Muscle of arm (tissue), 12 donors: ENCODE measurements around the gene CEP152. TPM values are rescaled to one million over a fixed set of nuclear protein-coding genes. Genes with fewer than 3 reads are reported as not detected.

Experiments
- DNase-seq: peaks from one replicate; pipeline ENCODE4 v3.0.0-alpha.2; 2013
- polyA plus RNA-seq, 12 donors: library from polyadenylated mRNA; unstranded; fragments of 120-200 nt; gene quantifications; one replicate each; pipeline ENCODE4 v1.2.1, GENCODE V29; 2013; ENCODE audit not compliant: insufficient read length in 12 of 12

Gene CEP152
- polyA plus RNA-seq, 12 donors: 1.7 to 7.9 (median 4.3) TPM; not detected in 1

DNA sequence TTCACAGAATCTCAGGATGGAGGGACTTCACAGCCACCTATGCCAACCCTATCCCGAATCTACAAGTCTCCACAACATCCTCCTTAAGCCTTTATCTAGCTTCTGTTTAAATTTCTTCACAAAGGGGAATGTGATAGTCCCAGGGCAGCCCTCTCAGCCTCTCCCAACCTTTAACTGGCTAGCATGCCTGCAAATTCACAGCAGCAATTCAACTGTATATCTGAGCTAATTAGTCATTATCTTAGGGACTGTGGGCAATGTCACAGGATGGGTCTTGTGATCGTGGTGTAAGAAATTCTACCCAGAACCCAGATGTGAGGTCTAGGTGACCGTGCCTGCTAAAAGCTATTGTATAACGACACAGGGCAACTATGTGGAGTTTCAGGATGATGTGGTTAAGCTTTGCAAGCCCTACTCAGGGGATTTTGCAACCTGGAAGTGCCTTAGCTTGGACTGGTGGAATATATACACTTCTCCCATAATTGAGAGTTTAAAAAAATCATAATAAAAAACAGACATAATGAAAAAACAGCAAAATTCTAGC, 99.8 kb downstream of the CEP152 start:
- DNase-seq: no peak

DNA sequence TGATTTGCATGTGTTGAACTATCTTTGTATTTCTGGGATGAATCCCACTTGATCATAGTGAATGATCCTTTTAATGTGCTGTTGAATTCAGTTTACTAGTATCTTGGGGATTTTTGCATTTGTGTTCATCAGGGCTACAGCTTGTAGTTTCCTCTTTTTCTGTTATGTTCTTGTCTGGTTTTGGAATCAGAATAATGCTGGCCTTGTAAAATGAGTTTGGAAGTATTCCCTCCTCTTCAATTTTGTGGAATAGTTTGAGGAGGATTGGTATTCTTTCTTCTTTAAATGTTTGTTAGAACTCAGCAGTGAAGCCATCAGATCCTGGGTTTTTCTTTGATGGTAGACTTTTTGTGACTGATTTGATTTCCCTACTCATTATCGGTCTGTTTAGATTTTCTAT, 102.2 kb downstream of the CEP152 start:
- DNase-seq: peak; percentile 13

DNA sequence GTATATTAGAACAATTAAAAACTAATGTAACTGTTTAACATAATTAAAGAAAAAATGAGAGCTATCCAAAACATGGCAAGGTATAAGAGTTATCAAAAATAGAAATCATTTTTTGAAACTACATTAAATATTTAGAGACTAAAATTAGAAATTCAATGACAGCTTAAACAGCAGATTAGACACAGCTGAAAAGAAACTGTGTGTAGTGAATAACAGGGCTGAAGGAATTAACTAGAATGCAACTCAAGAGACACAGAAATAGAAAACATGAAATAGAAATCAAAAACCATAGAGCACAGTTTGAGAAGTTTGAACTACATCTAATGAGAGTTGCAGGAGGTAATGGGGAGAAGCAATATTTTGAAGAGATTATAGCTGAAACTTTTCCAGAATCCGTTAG, 105.5 kb downstream of the CEP152 start:
- DNase-seq: no peak

DNA sequence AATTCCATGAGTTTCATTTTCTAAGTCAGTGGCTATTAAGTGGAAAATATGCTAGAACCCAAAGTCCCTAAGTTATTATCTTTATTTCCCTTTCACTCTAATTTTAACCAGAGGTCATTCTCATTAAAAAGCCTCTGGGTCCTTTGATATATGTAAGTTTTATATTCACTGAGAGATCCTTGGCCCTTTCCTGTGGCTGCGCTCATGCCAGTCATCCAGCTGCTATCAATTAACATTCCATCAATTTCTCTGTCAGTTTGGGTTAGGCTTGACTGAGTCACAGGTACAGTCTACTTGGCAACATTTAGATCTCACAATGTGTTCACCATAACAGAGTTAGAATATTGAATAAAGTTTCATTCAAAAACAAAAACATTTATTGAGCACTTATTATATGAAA, 107.3 kb downstream of the CEP152 start:
- DNase-seq: no peak

DNA sequence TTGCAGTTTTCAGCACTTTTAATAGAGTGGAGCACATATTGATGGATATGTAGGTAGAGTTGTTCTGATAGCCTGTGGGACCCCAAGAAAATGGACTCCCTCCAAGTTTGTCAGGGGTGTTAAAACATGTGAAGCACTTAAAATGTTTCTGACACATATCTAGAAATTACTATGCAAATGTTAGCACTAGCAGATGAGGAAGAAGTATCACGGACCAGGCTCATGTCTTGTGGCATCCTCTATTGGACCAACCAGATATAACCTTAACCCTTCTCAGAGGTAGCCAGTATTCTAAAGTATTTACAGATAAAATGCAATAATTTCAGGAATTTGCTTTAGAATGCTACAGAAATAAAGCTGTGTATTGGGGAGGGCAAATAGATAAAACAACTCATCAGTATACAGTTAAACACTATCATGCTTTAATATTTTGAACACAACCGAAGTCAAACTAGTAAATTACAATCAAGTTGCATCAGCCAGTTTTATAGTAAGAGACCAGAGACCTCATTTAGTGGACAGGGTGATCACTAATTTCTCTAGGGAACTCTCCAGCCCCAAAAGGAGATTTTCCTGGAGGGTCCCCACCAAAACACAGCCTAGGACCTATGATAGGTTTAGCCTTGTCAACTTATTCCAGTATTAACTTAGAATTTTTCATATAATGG, 108.2 kb downstream of the CEP152 start:
- DNase-seq: no peak

DNA sequence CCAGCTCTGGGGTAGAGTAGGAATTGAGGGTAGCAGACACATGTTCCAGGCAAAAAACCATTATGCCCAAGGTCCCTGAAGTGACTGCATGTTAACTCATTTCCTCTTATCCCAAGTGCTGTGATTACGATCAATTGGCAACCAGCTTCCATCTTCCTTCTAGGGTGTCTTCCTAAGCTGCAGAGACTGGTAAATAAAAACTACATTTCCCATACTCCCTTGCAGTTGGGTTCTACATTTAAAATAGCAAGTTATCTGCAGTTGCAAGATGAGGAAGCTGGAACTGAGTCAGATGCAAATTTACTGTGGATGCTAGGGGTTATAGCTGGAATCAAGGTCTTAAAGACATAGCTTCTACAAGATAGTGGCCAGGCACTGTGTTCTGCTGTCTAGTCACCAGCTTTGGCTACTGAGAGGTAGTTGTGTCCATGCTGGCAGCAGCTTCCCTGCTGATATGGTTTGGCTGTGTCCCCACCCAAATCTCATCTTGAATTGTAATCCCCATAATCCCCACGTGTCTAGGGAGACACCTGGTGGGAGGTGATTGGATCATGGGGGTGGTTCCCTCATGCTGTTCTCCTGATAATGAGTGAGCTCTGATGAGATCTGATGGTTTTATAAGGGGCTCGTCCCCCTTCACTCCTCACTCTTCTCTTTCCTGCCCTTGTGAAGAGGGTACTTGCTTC, 114.1 kb downstream of the CEP152 start:
- no peak for DNase-seq

DNA sequence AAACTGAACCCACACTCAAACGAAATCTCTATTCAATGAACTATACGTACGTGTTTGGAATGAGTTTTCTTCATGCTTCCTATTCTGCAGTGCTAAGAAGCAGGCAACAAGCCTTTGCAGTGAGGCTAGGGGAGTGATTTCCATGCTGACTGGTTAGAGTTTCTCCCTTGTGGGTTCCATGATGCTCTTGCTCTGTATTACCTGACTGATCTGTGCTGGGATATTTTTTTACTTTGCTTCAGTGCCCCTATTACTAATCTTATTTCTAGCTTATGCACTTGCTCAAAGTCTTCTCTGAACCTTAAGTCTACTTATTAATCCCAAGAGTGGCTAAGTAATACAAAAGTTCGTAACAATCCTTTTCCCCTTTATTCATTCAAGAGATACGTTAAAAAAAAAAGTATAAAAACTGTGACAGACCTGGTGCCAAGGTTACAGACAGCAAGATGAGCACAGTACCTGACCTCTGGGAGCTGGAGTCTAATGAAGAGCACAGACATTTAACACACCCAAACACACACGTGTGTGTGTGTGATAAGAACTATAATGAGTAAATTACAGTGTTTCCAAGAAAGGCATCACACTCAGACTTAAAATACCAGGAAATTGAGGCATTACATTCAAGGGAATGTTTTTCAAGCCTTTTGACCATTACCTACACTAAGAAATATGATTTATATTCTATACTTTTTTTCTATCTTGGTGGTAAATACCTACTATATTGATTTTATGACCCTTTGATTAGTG, 114.9 kb downstream of the CEP152 start:
- no peak for DNase-seq

DNA sequence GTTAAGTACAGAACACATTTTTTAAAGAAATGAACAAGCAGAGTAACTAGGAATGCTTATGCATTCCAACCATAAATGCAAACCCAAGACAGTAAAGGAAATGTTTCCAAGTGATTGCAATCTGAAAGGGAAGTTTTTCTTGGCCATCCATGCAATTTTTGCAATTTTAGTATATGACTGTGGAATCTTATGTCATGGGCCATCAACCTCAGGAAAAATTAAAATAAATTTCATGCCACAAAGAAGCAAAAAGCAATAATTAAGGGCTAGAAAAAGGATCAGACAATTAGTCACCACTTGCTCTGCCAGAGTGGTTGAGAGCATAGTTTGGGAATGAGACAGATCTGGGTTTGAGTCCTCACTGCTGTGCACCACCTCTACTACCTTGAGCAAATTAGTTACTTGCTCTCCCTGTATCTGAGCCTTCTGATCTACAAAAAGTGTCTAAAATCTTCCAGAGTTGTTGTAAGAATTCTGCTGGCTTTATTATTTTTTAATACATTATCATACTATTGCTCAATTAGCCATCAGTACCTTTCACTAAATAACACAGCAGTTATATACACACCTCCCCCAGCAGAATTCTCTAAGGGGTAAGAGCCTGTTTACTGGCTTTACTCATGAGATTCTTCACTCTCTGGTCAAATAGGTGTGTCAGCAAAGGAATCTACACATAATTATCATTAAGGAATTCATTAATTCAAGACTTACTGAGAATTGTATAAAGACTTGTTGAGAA, 115.6 kb downstream of the CEP152 start:
- no peak for DNase-seq

DNA sequence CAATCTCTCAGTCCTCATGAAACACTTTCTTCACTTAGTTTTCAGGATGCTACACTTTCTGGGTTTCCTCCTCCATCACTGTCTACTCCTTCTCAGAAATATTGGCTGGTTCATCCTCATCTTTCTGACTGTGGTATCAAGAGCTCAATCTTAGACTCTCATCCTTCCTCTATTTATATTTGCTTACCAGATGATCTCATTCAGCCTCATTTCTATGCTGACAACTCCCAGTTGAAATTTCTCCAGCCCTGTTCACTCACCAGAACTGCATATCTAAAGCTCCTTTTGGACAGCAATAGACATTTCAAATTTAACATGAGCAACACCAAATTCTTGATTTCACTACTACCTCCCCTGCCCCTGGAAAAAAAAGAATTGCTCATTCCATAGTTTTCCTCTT, 117.4 kb downstream of the CEP152 start:
- no peak for DNase-seq

DNA sequence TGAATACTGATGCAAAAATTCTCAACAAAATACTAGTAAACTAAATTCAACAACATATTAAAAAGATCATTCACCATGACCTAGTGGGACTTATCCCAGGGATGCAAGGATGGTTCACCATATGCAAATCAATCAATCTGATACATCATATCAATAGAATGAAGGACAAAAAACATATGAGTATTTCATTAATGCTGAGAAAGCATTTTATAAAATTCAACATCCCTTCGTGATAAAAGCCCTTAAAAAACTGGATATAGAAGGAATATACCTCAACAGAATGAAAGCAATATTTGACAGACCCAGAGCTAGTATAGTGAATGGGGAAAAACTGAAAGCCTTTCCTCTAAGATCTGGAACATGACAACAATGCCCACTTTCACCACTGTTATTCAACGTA, 122.4 kb downstream of the CEP152 start:
- DNase-seq: no peak

Other genes with a start within 250 kb of the CEP152 start
- gene FBN1, start 165.4 kb downstream of the CEP152 start, polyA plus RNA-seq: 100 to 1,000 TPM in 11 of 12 donors, not detected in 1; 166 to 435 (median 214) TPM
- 100 to 1,000 TPM in 11 of 12 donors, not detected in 1; 213 to 282 (median 241) TPM for gene EID1, start 67.1 kb upstream of the CEP152 start, polyA plus RNA-seq
- 1 to 10 TPM in 10 of 12 donors, not detected in 2; 1.1 to 3.2 (median 2.3) TPM for gene SHC4, start 152.8 kb upstream of the CEP152 start, polyA plus RNA-seq
- 10 to 100 TPM in 11 of 12 donors, not detected in 1; 24.8 to 43.8 (median 33.7) TPM for gene SECISBP2L, start 235.4 kb upstream of the CEP152 start, polyA plus RNA-seq